GM12892 (cell line): ENCODE data around the gene TLR5.
"Not testable (repeated sequence)": the region's sequence is repeated elsewhere in the genome, so short reads cannot be mapped to it uniquely, and the experiment has no call there.

Source experiments
- DNase-seq: peaks from one replicate; pipeline ENCODE4 v3.0.0; 2011; ENCODE audit not compliant: insufficient read length
- FAIRE-seq: peaks from 2 replicates; lab custom pipeline; 2011; peaks lifted over from hg19 to GRCh38; lab: Jason Lieb, UNC
- POLR2A ChIP-seq: IDR thresholded peaks from 2 replicates; pipeline ENCODE4 v1.6.1; 2011; ENCODE audit warnings: low read depth, low read length, control low read depth
- POLR2AphosphoS5 ChIP-seq: IDR thresholded peaks from 2 replicates; pipeline ENCODE4 v1.6.1; 2011; ENCODE audit warnings: low read depth, low read length, control low read depth
- TAF1 ChIP-seq: IDR thresholded peaks from 2 replicates; pipeline ENCODE4 v1.6.1; 2011; ENCODE audit warnings: low read depth, mild to moderate bottlenecking, control low read depth, low read length, borderline replicate concordance

Gene TLR5

DNA sequence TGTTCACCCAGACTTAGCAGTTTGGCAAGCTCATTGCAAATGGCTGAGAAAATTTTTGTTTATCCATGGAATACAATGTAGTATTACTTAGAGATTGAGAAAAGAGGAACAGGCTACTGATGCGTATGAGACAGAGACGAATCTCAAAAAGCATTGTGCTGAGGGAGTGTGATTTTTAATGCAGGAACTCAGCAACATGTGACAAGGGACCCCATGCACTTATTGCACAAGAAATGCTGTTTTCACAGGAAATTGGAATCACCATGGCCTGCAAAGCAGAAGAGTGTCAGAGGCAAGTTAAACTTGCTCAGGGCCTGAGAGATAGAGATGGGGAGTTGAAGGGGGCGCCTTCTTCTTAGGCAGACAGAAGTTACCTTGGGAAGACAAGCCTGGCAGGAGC, 32.6 kb upstream of the TLR5 start:
- DNase-seq, result no peak
- TF ChIP-seq POLR2AphosphoS5, result no peak
- TF ChIP-seq POLR2A, result no peak
- no peak for TF ChIP-seq TAF1
- no peak for FAIRE-seq

DNA sequence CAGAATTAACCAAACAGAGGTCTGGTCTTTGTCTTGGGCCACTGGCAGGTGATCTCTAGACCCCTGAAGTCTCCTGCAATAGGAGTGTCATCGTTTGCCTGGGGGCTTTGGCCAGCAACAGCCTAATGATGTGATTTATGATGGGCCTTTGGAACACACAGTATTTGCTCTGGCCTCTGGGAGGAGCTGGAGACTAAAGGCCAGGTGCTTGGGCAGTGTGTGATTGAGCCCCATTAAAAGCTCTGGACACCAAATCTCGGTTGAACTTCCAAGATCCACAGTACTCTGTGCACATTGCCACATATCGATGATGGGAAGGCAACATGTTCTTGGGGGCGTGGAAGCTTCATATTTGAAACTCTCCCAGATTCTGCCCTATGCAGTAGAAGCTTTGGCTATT, 32.0 kb upstream of the TLR5 start:
- DNase-seq (no peak), FAIRE-seq (no peak)
- no peak for TF ChIP-seq POLR2A
- TF ChIP-seq POLR2AphosphoS5, result no peak
- TF ChIP-seq TAF1, result no peak

DNA sequence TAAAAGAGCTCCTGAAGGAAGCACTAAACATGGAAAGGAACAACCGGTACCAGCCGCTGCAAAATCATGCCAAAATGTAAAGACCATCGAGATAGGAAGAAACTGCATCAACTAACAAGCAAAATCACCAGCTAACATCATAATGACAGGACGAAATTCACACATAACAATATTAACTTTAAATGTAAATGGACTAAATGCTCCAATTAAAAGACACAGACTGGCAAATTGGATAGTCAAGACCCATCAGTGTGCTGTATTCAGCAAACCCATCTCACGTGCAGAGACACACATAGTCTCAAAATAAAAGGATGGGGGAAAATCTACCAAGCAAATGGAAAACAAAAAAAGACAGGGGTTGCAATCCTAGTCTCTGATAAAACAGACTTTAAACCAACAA, 26.4 kb upstream of the TLR5 start:
- not testable (repeated sequence) for DNase-seq, FAIRE-seq

DNA sequence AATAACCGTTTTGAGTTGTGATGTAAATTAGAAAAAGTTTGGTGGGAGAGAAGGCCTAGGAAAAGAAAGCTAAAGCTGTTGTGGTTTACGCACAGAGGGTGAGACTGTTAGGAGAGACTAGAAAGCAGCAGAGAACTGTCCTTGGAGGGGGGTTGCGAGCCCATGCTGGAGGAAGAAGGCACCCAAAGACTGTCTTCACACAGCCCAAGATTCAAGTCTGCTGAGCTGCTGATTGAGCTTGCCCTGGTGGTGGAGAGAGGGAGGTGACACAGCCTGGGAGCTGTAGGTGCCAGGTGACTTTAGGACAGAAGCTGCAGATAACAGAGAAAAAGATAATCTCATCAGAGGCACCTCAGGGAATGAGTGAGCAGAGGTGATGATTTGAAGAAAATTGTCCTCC, 18.3 kb upstream of the TLR5 start:
- no peak for TF ChIP-seq POLR2AphosphoS5
- TF ChIP-seq TAF1, result no peak
- TF ChIP-seq POLR2A, result no peak
- no peak for FAIRE-seq
- no peak for DNase-seq

DNA sequence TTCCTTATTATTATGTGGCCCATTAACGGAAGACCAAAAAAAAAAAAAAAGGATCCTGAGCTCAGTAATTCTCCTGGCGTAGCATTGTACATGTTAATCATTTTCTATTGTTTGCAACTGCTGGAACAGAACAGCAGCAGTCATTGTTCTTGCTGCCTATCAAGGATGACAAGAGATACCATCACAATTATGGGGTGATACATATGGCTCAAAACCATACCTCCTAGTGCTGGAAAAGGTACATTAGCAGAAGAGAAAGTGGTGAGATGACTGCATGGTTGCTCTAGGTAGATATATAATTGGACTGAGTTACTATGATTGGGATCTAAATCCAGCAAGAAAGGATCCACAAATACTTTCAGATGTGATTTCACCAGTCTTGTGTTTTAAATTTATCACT, 13.3 kb upstream of the TLR5 start:
- FAIRE-seq, result no peak

DNA sequence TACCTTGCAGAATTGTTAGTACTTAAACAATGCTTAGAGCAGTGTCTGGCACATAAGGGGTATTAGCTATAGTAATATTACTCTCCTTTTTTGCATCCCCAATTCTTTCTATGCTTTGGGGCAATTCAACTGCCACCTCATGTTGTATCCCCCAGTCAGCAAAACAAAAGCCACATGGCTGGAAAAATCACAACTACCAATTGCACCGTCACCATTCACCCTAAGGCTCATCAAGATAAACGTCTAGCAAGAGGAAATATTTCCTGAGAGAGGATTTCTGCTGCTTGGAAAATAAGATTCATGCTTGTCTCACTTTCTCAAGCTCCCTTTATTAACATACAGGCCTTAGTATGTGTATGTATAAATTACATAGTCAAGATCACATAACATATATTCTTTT, 12.1 kb upstream of the TLR5 start:
- TF ChIP-seq TAF1 (no peak), POLR2A (no peak), POLR2AphosphoS5 (no peak)
- DNase-seq (no peak), FAIRE-seq (no peak)

More for the DNA sequence above, 13.3 kb upstream of the TLR5 start:
- TF ChIP-seq POLR2A (no peak), TAF1 (no peak), POLR2AphosphoS5 (no peak)
- DNase-seq, result no peak

DNA sequence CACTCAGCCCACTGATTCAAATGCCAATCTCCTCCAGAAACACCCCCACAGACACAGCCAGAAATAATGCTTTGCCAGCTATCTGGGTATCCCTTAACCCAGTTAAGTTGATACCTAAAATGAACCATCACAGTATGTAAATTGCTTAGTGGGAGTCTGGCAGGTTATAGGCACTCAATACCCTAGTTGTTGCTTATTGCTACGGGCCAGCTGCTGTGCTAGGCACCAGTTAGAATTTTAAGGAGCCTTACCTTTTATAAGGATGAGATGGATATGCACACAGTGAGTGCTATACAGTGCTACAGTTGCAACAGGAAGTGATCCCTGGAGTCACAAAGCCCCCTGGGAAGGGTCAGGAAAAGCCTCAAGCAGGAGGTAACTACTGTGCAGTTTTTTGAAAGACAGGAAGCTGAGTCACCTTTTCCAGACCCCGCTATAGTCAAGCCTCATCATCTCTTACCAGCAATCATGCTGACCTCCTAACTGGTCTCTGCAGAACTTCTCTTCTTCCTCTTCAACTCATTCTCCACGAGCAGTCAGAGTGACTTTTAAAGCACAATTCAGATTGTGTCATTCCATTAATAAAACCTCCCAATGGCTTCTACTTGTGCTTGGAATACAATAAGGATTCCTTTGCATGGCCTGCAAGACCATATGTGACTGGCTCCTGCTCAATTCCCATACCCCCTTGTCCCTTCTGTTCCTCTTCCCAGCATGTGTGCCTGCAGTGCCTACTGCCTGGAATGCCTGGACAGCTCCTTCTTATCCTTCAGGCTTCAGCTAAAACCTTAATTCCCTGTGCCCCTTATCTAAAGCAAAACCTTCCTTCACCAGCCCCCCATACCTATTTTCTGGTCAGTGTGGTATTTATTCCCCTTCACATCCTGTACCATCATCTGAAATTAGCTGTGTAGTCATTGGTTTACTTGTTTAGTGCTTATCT, 10.4 kb upstream of the TLR5 start:
- DNase-seq (no peak), FAIRE-seq (no peak)
- TF ChIP-seq TAF1 (no peak), POLR2A (no peak), POLR2AphosphoS5 (no peak)

DNA sequence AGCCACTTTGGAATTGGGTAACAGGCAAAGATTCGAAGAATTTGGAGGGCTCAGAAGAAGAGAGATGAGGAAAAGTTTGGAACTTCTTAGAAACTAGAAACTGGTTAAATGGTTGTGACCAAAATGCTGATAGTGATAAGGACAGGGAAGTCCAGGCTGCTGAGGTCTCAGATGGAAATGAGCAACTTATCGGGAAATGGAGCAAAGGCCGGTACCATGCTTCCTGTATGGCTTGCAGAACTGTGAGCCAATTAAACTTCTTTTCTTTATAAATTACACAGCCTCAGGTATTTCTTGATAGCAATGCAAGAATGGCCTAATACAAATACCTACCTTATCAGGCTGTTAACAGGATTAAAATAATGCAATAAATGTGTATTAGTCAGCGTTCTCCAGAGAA, 9.4 kb upstream of the TLR5 start:
- DNase-seq (no peak), FAIRE-seq (no peak)
- no peak for TF ChIP-seq POLR2A

DNA sequence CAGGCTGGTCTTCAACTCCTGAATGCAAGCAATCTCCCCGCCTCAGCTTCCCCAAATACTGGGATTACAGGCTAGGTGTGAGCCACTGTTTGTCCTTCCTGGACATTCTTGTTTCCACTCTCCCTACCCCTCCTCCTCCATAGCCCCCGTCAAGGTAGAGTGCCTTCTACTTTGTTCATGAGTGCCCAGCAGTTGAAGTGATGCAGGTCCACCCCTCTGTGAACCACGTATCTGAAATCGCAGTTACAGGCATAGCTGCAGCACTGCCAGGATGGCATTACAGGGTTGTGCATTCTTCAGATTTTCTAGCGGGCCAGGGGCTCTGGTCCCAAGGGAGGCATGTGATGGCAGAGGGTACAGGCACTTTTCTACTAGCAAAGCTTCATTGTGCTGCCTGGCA, 7.4 kb upstream of the TLR5 start:
- DNase-seq, result no peak
- no peak for FAIRE-seq
- TF ChIP-seq POLR2A, result no peak
- TF ChIP-seq TAF1, result no peak
- TF ChIP-seq POLR2AphosphoS5, result no peak

DNA sequence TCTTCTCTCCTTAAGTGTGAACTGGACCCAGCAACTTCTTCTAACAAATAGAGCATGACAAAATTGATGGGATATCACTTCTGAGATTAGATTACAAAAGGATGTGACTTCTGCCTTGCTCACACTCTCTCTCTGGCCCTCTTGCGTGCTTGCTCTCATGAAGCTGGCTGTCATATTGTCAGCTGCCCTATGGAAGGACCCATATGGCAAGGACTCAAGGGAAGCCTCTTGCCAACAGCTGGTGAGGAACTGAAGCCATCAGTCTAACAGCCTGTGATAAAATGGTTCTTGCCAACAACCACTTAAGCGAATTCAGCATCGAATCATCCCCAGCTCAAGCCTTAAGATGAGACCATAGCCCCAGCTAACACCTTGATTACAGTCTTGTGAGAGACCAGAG, 4.8 kb upstream of the TLR5 start:
- DNase-seq (no peak), FAIRE-seq (no peak)
- TF ChIP-seq POLR2A, result no peak
- no peak for TF ChIP-seq TAF1
- TF ChIP-seq POLR2AphosphoS5, result no peak

DNA sequence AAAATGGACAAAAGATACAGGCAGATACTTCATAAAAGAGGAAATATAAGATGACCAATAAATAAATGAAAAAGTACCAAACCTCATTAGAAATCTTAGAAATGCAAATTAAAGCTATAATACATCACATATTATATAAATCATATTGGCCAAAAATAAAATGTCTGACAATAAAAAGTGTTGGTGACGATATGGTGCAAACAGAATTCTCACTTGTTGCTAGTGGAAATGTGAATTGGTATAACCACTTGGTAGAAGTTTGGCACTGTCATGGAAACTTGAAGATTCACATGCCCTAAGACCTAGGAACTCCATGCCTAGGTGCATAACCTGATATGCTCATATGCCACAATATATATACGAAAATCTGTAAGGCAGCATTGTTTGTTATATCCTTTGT, 4.4 kb upstream of the TLR5 start:
- TF ChIP-seq TAF1, result no peak
- no peak for TF ChIP-seq POLR2A
- no peak for TF ChIP-seq POLR2AphosphoS5
- DNase-seq (no peak), FAIRE-seq (no peak)

DNA sequence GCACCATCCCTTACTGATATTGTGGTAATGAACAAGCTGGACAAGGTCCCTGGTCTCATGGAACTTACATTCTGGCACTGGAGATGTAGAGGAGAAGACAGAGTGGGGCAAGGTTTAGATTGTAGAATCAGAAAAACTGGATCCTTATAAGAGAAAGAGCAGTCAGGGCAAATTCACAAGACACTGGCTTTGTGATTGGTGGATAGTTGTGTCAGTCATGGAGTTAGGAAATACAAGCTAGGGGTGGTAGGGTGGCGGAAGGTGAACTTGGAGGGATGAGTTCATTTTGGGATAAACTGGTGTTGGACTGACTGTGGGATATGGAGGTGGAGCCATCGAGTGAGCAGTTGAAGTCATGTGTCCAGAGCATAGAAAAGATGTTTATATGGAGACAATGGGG, 3.7 kb upstream of the TLR5 start:
- DNase-seq (no peak), FAIRE-seq (no peak)
- TF ChIP-seq TAF1 (no peak), POLR2AphosphoS5 (no peak), POLR2A (no peak)

DNA sequence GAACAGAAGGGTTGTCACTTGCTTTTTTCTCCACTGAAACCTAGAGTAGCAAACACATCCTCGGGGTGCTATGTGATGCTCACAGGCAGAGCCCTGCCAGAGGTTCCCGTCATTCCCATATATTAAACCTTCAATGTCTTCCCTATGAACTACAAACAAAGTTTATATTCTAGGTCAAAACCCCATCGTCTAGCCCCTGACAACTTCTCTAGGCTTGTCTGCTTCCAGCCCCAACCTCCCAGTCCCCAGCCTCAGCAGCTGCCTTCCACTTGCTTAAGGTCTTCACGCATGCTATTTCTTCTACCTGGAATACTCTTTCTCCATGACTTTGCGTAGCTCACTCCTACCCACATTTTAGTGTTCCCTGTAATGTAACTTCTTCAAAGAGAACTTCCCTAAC, 1.9 kb upstream of the TLR5 start:
- FAIRE-seq, result no peak
- TF ChIP-seq POLR2AphosphoS5 (no peak), TAF1 (no peak), POLR2A (no peak)
- no peak for DNase-seq

DNA sequence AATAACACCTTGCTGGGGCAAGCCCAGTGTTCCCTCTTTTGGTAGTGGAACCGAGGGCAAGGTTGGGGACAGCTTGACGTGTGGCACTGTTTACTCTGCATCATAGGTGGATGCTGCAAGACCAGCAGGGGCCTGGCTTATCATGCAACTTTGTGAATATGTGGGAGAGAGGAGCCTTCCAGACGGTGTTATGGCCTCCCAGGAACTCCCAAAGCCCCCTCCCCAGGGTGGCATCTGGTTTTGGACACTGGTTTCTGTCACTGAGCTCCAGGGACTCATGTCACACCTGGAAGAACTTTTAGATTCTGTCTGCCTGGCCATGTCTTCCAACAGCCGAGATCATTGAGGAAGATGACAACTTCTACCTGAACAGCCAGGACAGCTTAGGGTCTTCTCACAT, 1.4 kb upstream of the TLR5 start:
- FAIRE-seq (no peak), DNase-seq (no peak)
- TF ChIP-seq POLR2AphosphoS5 (no peak), TAF1 (no peak), POLR2A (no peak)
